DOHH2 (cell line): Measurements from ENCODE around the gene UTS2R.

ENCODE experiments used
- H3F3A ChIP-seq: fragments of 200-600 bp; sonication (generic), shearing (Covaris generic); 2 replicates; pipeline ENCODE4 v1.6.0; 2016; ENCODE audit warnings: antibody characterized with exemption, mild to moderate bottlenecking; ENCODE audit not compliant: control insufficient read depth, insufficient read depth
- H3K27ac ChIP-seq: fragments of 200-600 bp; sonication (generic); 2 replicates; pipeline ENCODE4 v1.5.1; 2014; ENCODE audit warnings: low read depth, mild to moderate bottlenecking, low read length, moderate library complexity
- H3K27me3 ChIP-seq: fragments of 200-600 bp; sonication (generic); 2 replicates; pipeline ENCODE4 v1.6.1; 2014; ENCODE audit warnings: mild to moderate bottlenecking, low read length, mixed read lengths; ENCODE audit not compliant: control insufficient read depth
- H3K36me3 ChIP-seq: fragments of 200-600 bp; sonication (generic); 2 replicates; pipeline ENCODE4 v1.6.1; 2014; ENCODE audit warnings: mild to moderate bottlenecking, low read length, moderate library complexity, mixed read lengths; ENCODE audit not compliant: control insufficient read depth
- H3K4me1 ChIP-seq: fragments of 200-600 bp; sonication (generic); 2 replicates; pipeline ENCODE4 v1.6.1; 2014; ENCODE audit warnings: mild to moderate bottlenecking, low read length, mixed read lengths; ENCODE audit not compliant: control insufficient read depth
- H3K4me2 ChIP-seq: fragments of 200-600 bp; sonication (generic); 2 replicates; pipeline ENCODE4 v1.6.0; 2014; ENCODE audit warnings: mild to moderate bottlenecking, low read length, moderate library complexity
- H3K4me3 ChIP-seq: fragments of 200-600 bp; sonication (generic); 2 replicates; pipeline ENCODE4 v1.5.1; 2014; ENCODE audit warnings: mild to moderate bottlenecking, low read length, mixed read lengths
- H3K79me2 ChIP-seq: fragments of 200-600 bp; sonication (generic); 2 replicates; pipeline ENCODE4 v1.6.1; 2014; ENCODE audit warnings: mild to moderate bottlenecking, low read length, mixed read lengths; ENCODE audit not compliant: control insufficient read depth
- H3K9me2 ChIP-seq: fragments of 200-600 bp; sonication (generic); replicated peaks from 2 replicates; pipeline ENCODE4 v1.6.1; 2014; ENCODE audit warnings: mild to moderate bottlenecking, low read length, mixed read lengths; ENCODE audit not compliant: control insufficient read depth
- H3K9me3 ChIP-seq: fragments of 200-600 bp; sonication (generic); 2 replicates; pipeline ENCODE4 v1.6.1; 2014; ENCODE audit warnings: antibody characterized with exemption, low read length, mixed read lengths; ENCODE audit not compliant: control insufficient read depth, insufficient read depth
- H4K20me1 ChIP-seq: fragments of 200-600 bp; sonication (generic); 2 replicates; pipeline ENCODE4 v1.6.0; 2014; ENCODE audit warnings: low read depth, mild to moderate bottlenecking, antibody characterized with exemption, low read length, moderate library complexity; ENCODE audit not compliant: control insufficient read depth, insufficient read depth
- EZH2phosphoT487 ChIP-seq: fragments of 200-600 bp; sonication (generic); IDR thresholded peaks from 2 replicates; pipeline ENCODE4 v1.6.1; 2017; ENCODE audit warnings: borderline replicate concordance, mild to moderate bottlenecking, antibody characterized with exemption, low read length, moderate library complexity, mixed read lengths
- TF ChIP-seq, protein P1 (sequence below): fragments of 200-600 bp; sonication (generic); IDR thresholded peaks from one replicate; pipeline ENCODE4 v1.5.1; 2014; ENCODE audit warnings: antibody characterized with exemption, mild to moderate bottlenecking, low read depth, low read length; ENCODE audit not compliant: poor library complexity, severe bottlenecking

Gene UTS2R

DNA sequence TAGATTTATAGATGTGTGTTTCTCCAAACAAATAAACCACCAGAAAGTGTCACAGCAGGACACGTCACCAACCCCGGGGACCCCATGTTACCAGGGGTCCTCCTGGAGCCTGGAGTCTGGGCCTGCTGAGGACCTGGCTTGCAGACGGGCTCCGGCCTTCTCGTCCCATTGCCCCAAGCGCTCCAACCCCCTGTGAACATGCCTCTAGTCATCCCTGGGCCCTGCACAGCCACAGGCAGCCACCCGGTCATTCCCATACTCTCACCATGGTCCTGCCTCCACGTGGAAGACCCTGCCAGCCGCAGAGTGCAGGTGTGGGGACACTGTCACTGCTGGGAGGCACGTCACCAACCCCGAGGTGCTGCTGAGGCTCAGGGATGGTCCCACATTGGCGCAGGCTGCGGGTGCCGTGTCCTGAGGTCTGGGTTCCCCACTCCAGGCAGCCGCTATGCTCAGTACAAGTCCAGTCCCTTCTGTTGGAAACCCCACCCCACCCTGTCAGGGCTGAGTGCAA, 42.5 kb upstream of the UTS2R start:
- no peak overlapping the region for H3K4me3 ChIP-seq
- no peaks in the 10 kb centered on the region for H3K9me2 ChIP-seq
- H4K20me1 ChIP-seq: no peaks in the 10 kb centered on the region
- no peaks in the 10 kb centered on the region for H3K79me2 ChIP-seq
- H3K4me2 ChIP-seq: no peak overlapping the region
- H3F3A ChIP-seq: no peaks in the 10 kb centered on the region
- H3K27ac ChIP-seq: no peak overlapping the region
- no peaks in the 10 kb centered on the region for H3K9me3 ChIP-seq
- H3K4me1 ChIP-seq: peaks cover 6% of the 10 kb centered on the region; the same call in 1 of the 2 replicates
- H3K36me3 ChIP-seq: no peaks in the 10 kb centered on the region
- TF ChIP-seq EZH2phosphoT487: no peak
- TF ChIP-seq, protein P1, sequence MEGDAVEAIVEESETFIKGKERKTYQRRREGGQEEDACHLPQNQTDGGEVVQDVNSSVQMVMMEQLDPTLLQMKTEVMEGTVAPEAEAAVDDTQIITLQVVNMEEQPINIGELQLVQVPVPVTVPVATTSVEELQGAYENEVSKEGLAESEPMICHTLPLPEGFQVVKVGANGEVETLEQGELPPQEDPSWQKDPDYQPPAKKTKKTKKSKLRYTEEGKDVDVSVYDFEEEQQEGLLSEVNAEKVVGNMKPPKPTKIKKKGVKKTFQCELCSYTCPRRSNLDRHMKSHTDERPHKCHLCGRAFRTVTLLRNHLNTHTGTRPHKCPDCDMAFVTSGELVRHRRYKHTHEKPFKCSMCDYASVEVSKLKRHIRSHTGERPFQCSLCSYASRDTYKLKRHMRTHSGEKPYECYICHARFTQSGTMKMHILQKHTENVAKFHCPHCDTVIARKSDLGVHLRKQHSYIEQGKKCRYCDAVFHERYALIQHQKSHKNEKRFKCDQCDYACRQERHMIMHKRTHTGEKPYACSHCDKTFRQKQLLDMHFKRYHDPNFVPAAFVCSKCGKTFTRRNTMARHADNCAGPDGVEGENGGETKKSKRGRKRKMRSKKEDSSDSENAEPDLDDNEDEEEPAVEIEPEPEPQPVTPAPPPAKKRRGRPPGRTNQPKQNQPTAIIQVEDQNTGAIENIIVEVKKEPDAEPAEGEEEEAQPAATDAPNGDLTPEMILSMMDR: no peak
- peaks cover 49% of the 10 kb centered on the region for H3K27me3 ChIP-seq

DNA sequence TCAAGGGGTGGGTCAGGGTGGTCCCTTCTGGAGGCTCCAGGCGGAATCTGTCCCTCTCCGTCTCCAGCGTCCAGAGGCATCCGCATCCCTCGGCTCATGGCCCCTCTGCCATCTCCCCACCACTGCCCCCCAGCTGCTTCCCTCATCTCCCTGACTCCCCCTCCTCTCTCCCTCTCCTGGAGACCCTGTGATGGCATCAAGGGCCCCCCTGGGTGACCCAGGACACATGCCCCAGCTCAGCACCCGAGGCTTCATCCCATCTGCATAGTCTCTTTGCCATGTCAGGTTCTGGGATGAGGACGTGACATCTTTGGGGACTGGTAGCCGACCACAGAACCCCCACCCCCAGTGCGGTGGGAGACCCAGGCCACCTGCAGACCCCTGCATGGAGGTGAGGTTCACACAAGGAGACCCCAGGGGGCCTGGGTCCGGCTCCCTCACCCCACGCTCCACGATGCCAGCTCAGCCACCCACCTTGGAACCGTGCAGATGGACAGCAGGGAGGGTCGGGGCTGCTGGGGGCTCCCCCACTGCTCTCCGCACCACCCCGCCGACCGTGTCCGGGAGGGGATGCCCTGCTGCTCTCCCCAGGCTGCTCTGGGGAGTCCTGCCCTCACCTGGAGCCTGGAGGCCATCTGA, 41.8 kb upstream of the UTS2R start:
- no peaks in the 10 kb centered on the region for H3F3A ChIP-seq
- no peaks in the 10 kb centered on the region for H3K9me2 ChIP-seq
- H3K9me3 ChIP-seq: no peaks in the 10 kb centered on the region
- H3K79me2 ChIP-seq: no peaks in the 10 kb centered on the region
- TF ChIP-seq, protein P1: no peak
- H3K27ac ChIP-seq: no peak overlapping the region
- H4K20me1 ChIP-seq: no peaks in the 10 kb centered on the region
- H3K4me1 ChIP-seq: peaks cover 14% of the 10 kb centered on the region
- no peak overlapping the region for H3K4me2 ChIP-seq
- H3K36me3 ChIP-seq: no peaks in the 10 kb centered on the region
- peaks cover 53% of the 10 kb centered on the region for H3K27me3 ChIP-seq
- H3K4me3 ChIP-seq: no peak overlapping the region

DNA sequence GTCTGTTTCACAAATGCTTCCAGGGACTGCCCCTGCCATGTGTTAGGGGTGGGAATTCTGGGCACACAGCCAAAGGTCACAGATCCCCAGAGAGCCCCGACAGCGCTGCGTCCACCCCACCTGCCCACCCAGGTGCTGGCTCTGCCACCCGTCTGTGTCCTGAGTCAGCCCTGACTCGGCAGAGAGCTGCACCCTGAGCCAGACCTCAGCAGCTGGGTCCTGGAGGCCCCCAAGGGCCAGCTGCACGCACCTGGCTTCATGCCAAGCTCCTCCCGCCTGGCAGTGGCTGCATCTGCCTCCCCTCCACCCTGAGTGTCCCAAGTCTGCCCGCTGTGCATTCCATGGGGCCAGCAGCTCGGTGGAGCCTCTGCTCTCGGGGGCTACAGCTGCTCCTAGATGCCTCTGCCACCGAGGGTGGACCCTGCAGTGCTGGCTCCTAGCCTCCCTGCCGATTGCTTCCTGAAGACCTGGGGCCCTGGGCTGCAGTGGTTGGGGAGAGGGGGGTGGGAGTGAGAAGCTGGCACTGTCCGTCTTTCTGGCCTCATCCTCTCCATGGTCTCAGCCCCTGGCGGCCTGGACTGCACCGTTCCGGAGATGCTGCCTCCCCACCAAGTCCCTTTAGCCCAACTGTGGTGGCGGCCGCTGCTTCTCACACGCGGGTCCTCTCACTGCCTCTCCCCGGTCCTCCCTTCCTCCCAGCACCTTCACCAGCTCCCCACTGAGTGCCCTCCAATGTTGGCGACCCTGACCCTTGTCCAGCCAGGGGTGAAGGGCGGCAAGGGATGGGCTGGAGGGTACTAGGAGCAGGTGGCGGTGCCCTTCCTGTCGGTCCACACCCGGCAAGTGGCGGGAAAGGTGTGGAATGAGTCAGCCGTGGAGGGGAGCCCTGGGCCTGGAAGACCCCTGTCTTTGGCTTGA, 41.0 kb upstream of the UTS2R start:
- Histone ChIP-seq H3K79me2 (no peaks in the 10 kb centered on the region), H3K27me3 (peaks cover 58% of the 10 kb centered on the region), H3K4me3 (no peak overlapping the region), H3K4me1 (peaks cover 21% of the 10 kb centered on the region), H3F3A (no peaks in the 10 kb centered on the region), H3K9me2 (no peaks in the 10 kb centered on the region), H3K9me3 (no peaks in the 10 kb centered on the region), H3K36me3 (no peaks in the 10 kb centered on the region), H4K20me1 (no peaks in the 10 kb centered on the region), H3K27ac (no peak overlapping the region), H3K4me2 (no peak overlapping the region)
- no peak for TF ChIP-seq EZH2phosphoT487
- TF ChIP-seq, protein P1: no peak
